Measurements from ENCODE around the gene SDSL.

Gene SDSL

GRCh38 chr12:113396828-113397496, 25.2 kb upstream of the SDSL start:
- no peak for DNase-seq (ENCODE audit: low read depth)

GRCh38 chr12:113397497-113398197, 24.5 kb upstream of the SDSL start:
- no peak for DNase-seq (ENCODE audit: low read depth)

- DNase-seq (ENCODE audit: low read depth), result no peak
Measured at GRCh38 chr12:113398346-113399290, 23.6 kb upstream of the SDSL start.

- no peak for DNase-seq (ENCODE audit: low read depth)
Measured at GRCh38 chr12:113399490-113399889, 22.7 kb upstream of the SDSL start.

GRCh38 chr12:113400362-113400761, 21.8 kb upstream of the SDSL start:
- DNase-seq (ENCODE audit: low read depth), result no peak

GRCh38 chr12:113401066-113402000, 20.8 kb upstream of the SDSL start:
- DNase-seq (ENCODE audit: low read depth), result no peak

- no peak for DNase-seq (ENCODE audit: low read depth)
Measured at GRCh38 chr12:113402586-113403260, 19.5 kb upstream of the SDSL start.

GRCh38 chr12:113403435-113404415, 18.5 kb upstream of the SDSL start, which contains the start of gene SDS:
Gene SDS, minus strand, starts transcription at chr12:113403887. Its CDS starts 4,179 bp downstream, at chr12:113399708.
- no peak for DNase-seq (ENCODE audit: low read depth)

- DNase-seq (ENCODE audit: low read depth), result no peak
Measured at GRCh38 chr12:113405694-113406093, 16.5 kb upstream of the SDSL start.

GRCh38 chr12:113407931-113408600, 14.1 kb upstream of the SDSL start:
- DNase-seq (ENCODE audit: low read depth), result no peak

GRCh38 chr12:113408756-113409298, 13.4 kb upstream of the SDSL start:
- DNase-seq (ENCODE audit: low read depth), result no peak

- DNase-seq (ENCODE audit: low read depth), result no peak
Measured at GRCh38 chr12:113409462-113410124, 12.6 kb upstream of the SDSL start.

GRCh38 chr12:113413488-113413939, 8.7 kb upstream of the SDSL start:
- no peak for DNase-seq (ENCODE audit: low read depth)

- no peak for DNase-seq (ENCODE audit: low read depth)
Measured at GRCh38 chr12:113414519-113415038, 7.6 kb upstream of the SDSL start.

- DNase-seq (ENCODE audit: low read depth), result no peak
Measured at GRCh38 chr12:113416091-113416754, 6.0 kb upstream of the SDSL start.

- no peak for DNase-seq (ENCODE audit: low read depth)
Measured at GRCh38 chr12:113418213-113418879, 3.8 kb upstream of the SDSL start.
